NCI-H128 (cell line): ENCODE data around the gene COX14.

Experiments used
- DNase-seq: peaks from one replicate; lab custom pipeline; 2025; ENCODE audit not compliant: unreplicated experiment; lab: John Stamatoyannopoulos, UW

COX14 gene

DNA sequence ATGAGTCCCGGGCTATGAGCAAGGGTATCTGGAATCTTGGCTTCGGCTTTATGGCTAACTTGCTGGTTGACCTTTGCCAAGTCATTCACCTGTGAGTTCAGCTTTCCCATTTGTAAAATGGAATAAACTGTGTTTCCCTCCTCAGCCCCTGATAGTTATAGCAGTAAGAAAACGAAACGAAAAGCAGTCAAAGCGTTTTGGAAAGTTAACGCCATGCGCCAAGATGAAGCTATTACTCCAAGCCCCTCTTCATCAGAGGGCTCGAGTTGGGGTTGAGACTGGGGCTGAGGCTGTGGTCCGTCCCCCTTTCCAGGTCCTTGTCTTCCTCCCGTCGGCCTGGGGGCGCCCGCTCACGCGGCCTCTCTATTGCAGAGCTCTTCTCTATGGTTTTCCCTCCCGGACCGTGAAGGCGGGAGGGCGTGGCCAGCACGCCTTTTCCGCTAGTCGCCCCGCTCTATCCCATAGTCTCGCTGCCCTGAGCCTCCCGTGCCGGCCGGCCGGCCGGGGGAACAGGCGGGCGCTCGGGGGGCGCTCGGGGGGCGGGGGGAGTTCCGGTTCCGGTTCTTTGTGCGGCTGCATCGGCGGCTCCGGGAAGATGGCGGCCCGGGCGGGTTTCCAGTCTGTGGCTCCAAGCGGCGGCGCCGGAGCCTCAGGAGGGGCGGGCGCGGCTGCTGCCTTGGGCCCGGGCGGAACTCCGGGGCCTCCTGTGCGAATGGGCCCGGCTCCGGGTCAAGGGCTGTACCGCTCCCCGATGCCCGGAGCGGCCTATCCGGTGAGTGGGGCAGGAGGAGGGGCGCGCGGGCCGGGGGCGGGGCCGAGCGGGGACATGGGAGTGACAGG lies 27.0 kb upstream of the COX14 start, which contains the start of gene SMARCD1:
Gene SMARCD1 (plus strand): TSS at position 568 of the 840 bp plus-strand sequence. CDS start 28 bp downstream, at position 596.
- peak; percentile 89 for DNase-seq

DNA sequence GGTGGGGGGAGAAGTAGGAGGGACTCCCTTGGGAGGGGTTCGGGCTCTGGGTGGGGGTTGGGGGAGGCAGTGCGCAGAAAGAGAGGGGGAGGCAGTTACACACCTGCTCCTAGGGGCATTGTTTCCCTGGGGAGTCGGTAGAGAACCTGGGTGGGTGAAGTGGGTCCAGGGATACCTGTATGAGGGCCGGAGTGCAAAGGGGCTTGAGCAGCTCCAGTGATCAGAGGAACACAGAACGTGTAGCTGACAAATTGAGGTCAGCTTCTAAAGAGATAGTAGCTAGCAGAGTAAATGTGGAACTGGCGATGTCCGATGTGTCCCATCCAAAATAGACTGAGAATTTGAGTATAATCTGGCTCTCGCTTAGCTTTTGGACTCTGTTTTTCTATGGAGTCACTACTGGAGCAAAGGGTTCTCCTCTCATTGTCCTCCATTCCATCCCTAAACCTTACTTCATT lies 26.4 kb upstream of the COX14 start:
- DNase-seq: no peak

DNA sequence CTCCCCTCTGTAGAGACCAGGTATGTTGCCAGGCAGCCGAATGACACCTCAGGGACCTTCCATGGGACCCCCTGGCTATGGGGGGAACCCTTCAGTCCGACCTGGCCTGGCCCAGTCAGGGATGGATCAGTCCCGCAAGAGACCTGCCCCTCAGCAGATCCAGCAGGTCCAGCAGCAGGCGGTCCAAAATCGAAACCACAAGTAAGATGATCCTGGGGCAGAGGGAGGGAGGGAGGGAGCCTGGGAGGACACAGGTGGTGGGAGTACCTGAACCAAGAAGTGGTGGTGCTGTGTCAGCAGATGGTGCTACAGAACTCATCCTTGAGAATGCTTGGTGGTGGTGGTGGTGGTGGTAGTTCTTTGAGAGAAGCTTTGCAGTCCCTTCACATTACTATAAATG lies 25.9 kb upstream of the COX14 start:
- DNase-seq: no peak

DNA sequence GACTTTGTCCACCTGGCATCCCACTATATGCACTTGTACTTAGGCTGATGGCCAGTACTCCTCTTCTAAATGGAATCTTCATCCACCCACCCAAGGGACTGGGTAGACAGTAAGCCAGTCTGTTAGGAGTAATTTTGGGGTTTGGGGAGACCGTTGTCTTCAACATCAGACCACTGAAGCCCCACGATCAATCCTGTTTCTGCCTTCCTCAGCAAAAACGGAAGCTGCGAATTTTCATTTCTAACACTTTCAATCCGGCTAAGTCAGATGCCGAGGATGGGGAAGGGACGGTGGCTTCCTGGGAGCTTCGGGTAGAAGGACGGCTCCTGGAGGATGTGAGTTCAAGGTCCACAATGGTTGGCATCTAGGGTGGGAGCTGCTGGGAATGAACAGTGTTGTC lies 24.9 kb upstream of the COX14 start:
- DNase-seq: no peak

DNA sequence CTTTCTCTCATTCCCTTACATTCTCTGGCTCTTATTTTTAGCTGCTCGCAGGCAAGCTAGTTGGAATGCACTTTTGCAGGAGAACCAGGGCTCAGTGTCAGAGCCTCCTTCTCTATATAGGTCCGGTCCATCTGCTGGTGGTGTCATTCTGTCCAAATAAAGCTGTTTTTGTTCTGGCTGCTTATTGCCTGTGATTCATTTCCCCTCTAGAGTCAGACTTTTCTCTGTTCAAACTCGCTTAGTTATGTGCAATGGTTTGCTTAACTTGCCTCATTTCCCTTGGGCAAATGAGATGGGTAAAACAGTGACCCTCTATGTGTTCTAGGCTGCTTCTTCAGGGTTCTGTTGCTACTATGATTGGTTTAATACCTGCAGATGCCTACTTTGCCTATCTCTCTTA lies 24.0 kb upstream of the COX14 start:
- no peak for DNase-seq

DNA sequence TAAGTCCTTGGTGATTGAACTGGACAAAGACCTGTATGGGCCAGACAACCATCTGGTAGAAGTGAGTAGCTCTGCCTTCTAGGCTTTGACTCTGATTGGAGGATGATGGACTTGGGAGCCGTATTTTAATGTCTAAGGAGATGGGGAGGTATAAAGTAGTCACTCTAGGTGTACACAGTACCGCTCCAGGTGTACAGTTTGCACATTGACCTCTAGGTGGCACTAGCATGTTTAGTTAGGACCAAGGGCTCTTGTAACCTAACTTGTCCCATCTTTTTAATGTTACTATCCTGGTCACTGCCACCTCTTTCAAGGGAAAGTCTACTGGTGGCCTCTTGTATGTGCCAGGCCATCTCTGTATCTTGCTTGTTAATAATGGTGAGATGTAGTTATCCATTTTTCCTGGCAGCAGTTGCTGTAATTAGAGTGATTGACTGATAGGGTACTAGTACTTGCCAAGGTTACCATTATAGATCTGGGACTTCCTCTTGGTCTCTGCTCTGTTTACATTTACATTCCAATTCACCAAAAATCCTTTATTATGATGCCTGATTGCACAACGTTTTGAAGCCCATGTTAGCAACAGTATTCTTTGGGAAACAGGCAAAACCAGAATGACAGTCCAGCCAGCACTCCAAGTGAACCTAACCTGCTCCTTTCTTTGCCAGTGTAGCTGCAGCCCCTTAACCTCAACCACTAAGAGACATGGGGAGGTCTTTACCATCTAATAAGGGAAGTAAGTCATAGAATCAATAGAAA lies 23.3 kb upstream of the COX14 start:
- peak; percentile 44 for DNase-seq

DNA sequence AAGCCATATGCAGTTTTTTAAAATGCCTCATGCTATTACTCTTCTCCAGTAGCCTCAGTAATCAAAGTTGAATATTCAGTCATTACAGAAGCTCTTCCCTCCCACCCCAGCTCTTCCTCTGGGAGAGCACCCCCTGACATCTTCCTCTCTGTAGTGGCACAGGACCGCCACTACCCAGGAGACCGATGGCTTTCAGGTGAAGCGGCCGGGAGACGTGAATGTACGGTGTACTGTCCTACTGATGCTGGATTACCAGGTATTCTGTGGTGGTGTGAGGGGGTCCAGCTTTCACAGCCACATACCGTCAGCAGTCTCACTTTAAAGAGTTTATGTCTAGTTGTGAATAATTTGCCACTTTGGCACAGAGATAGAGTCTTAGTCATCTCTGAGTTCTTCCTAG lies 22.3 kb upstream of the COX14 start:
- DNase-seq: no peak

DNA sequence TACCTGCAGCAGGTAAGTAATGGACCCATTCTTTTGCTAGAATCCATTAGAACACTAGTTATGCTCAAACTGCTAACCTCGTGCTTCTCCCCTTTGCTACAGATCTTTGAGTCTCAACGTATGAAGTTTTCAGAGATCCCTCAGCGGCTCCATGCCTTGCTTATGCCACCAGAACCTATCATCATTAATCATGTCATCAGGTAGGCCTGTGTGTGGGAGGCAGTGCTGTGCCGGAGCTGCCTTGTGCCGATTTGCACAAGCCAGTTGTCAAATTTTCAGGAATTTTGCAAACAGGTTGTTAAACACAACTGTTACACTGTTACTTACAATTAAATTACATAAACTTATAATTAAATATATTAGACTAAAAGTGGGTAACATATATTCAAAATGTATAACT lies 21.6 kb upstream of the COX14 start:
- DNase-seq: no peak

DNA sequence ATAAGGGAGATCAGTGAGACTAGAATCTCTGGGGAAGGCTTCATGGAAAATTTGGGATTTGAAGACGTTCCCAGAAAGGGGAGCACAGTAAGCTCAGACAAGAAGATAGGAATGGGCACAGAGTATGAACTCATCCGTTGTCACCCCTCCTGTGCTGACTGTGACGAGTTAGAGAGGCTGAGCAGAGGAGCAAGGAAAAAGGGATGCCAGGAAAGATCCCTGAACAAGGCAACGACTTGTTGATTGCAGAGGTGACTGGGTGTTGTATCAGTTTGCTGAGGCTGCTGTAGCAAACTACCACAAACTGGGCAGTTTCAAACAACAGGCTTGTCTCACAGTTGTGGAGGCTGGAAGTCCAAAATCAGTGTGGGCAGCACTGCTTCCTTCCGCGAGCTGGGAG lies 14.1 kb upstream of the COX14 start:
- DNase-seq: no peak

DNA sequence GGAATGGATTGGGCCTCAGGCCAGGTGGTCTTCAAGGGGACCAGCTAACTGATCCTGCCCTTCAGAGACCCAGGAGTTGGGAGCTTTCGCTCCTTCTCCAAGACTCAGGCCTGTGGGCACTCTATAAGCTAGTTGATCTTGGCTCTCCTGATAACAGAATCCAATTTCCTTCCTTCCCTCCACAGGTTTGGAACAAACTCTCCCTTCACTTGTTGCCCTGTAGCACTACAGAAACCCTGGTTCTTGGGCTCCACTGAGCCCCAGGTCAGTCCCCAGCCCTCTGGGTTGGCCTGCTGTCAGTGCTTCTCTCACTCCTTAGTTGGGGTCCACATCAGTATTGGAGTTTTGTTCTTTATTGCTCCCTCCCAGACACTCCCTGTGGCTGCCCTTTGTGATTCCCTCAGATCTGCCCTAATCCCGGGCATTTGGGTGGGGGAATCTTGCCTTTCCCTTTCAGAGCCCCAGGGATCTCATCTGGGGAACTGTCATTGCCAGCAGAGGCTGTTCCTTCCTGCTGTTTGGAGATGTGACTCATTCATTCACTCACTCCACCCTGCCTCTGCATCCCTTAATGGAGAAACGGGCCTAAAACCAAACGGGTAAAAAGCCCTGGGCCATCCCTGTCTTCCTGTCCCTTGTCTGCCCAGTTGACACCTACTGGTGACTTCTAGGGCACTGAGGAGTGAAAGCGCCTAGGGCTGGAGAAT lies 12.6 kb upstream of the COX14 start:
- no peak for DNase-seq

DNA sequence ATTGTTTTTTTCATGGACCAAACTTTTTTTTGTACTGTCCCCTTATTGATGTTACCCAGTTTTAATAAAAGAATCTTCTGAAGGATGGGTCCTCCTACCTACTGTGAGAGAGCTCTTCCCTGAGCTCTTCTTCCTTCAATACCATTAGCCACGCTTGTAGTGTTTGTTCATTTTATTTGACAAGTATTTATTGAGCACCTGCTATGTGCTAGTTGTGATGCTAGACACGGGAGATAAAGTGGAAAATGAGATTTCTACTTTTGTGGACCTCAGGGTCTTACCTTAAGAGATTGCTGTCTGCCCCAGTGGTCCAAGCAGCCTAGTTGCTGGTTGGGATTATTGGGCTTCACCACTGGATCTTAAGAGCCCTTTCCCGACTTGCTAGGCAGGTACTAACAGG lies 11.5 kb upstream of the COX14 start:
- no peak for DNase-seq

DNA sequence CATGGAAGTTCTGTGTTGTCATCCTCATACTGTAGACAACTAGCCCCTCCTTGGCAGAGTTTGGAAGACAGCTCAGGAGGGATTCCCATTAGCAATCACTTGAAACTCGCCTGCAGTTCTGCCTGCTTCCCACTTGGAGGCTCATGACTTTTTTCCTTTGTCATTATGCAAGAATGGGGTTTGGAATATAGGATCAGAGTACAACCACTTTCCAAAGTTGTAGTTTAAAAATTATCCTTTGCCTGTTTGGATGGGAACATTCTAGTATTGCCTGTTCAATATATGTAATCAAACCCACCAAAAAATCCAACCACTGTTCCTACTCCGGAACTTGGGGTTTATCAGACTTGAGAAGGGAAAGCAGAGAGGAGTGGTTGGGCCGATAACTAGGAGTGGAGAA lies 10.4 kb upstream of the COX14 start:
- DNase-seq: no peak

DNA sequence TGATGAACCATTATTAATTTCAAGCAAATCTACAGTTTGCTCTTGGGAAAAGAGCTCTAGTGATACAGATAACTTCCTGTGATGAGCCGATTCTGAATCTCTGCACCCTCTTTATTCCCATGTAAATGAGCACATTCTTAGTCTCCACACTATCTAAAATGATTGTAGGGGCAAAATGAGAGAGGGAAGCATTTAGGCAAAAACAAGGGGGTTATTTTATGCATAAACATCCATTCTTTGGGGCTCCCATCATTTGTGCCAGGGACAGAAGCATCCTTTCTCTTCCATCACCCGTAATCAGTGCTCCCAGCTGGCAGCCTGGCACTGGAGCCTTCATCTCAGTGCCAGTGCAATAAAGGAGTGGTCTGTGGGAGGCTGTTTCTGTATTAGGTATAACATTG lies 9.9 kb upstream of the COX14 start:
- no peak for DNase-seq

DNA sequence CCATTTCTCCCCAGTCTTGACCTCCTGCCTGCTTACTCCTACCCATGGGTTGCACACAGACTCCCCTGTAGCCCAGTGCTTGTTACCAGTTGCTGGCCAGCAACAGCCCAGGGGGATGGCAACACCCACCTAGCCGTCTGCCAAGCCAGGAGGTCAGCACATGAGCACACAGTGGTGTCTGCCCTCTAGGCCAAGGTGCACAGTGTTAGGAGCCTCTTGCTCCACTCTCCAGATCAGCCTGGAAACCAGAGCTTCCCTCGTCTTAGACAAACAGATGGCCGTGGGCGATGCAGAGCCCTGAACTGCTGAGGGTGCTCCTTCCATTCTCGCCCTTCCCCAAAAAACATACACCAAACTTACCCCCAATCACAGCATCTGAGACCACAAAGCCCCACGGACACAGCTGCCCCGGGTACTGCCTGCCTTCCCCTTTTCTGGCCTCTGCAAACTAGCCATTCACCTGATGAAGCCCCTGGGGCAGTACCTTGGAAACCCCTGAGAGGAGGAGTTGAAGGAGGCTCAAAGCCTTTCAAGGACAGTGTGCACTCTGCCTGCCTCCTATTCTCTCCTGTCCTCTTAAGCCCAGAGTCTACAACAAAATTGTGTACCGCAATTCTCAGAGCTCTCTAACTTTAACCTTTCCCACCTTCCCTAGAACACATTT lies 9.3 kb upstream of the COX14 start:
- DNase-seq: no peak

DNA sequence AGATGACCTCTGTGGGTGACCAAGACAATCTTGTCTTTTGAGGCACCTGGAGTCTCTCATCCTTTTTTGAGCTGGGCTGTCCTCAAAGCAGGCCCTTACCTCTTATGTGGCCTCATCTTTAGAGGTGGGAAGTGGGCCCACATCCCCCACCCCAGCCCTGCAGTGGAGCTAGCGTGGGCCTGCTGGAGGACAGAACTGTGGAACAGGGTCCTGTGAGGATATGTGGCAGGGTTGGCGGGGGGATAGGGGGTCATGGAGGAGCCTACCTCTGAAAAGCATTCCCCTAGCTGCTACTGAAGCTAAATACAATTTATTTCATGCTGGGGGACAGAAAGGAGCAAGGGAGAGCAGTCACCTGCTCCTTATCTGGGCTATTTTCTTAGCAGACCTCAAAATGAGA lies 8.7 kb upstream of the COX14 start:
- DNase-seq: no peak

DNA sequence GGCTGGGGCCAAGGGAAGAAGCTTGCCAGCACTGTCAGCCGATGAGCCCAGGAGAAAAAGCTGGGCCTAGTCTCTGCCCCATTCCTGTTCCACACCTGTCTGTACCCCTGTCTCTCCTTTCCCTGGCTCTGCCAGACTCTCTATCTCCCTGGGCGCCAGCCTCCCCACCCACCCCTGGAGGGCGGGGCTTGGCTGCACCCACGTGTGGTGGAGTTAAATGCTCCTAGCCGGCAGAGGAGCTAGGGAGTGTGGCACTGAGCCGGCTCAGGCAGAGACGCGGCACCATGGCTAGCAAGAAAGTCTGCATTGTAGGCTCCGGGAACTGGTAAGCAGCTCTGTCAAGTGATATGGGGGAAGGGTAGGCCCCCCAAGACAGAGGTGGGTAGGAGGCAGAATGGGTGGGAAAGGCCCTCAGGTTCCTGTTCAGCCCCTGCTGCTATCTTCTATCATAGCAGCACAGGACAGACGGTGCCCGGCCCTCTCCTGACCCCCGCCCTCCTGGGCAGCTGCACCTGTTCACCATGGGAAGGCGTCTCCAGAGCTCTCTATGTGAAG lies 8.2 kb upstream of the COX14 start, which contains the start of gene GPD1:
Gene GPD1 (plus strand): TSS at position 242 of the 555 bp plus-strand sequence. CDS start 43 bp downstream, at position 285.
- DNase-seq: peak; percentile 77

DNA sequence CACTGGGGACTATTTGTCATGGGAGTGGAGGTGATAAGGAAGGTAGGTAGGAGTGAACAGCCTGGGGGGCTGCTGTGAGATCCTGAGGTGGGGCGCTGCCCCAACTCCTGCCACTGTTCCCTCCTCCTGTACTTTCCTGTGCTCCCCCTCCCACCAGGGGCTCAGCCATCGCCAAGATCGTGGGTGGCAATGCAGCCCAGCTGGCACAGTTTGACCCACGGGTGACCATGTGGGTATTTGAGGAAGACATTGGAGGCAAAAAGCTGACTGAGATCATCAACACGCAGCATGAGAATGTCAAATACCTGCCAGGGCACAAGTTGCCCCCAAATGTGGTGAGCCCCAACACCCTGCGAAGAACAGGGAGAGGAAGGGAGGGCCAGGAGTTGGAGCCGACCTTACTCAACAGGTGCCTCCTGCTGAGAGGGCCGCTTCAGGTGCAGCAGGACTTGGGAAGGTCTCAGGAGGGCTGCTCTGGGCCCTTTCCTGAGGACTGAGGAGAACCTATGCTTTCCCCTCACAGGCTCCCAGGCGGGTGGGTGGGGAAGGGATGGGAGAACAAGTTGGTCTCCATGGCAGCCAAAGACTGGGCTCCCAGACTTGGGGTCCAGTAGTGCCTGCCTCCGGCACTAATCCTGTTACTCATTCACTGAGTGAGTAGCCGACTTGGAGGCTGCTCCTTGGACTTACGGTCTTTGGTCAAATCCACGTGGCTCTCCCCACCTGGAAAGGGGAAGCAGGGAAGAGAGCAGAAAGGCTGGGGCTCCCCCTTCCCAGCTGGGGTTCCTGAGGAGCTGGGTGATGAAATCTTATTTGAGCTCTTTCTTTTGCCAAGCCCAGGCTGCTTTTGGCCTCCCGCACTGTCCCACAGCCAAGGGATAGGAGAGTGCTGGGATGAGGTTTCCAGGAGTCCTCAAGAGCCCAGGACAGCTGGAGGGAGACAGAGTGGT lies 7.3 kb upstream of the COX14 start:
- no peak for DNase-seq

DNA sequence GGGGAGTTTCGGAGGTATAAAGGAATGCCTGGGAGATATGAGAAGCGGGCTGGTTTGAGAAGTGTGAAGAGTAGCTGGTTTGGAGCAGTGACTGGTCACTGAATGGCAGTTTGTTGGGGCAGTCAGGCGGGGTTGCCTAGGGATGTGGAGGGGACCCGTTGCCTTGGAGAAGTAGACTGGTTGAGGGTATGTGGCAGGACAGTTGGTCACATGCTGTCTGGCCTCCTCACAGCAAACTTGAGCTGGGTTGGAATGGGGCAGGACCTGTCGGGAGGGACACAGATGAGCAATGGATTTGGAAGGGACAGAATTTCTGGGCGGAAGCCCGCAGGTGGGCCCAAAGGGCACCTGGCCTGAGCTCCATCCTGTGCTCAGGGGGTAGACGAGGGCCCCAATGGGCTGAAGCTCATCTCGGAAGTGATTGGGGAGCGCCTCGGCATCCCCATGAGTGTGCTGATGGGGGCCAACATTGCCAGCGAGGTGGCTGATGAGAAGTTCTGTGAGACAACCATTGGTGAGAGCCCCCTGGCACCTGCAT lies 6.1 kb upstream of the COX14 start:
- DNase-seq: no peak

DNA sequence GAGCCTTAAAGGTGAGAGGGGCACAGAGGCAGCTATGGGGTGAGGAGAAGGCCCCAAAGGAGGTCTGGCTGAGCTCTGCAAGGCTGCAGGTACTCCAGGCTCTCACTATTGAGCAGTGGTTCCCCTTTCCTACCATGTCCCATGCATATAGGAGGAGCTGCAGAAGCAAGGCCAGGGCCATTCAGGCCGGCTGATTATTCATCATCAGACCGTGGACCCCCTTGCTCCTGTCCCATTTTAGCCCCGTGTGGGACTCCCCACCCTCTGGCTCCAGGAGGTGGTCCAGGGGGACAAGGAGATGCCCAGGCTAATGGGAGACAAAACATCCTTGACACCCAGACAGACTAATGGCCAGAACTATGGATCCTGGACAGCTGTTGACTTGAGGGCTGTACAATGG lies 5.1 kb upstream of the COX14 start:
- no peak for DNase-seq
